Epithelial cell of proximal tubule (primary cell): Measurements from ENCODE around the gene BARX1. TPM values are rescaled to one million over a fixed set of nuclear protein-coding genes. Genes with fewer than 3 reads are reported as not detected.
"Not testable (repeated sequence)": the region's sequence is repeated elsewhere in the genome, so short reads cannot be mapped to it uniquely, and the experiment has no call there.

Source experiments
- DNase-seq: peaks from one replicate; pipeline ENCODE4 v3.0.0-alpha.2; 2011; ENCODE audit warnings: low read depth
- H3K4me3 ChIP-seq: 2 replicates; pipeline ENCODE4 v1.5.1; 2011; ENCODE audit warnings: low read depth, mild to moderate bottlenecking, low read length
- CTCF ChIP-seq: conservative IDR thresholded peaks from 2 replicates; pipeline ENCODE4 v1.5.1; 2012; ENCODE audit warnings: low read depth, mild to moderate bottlenecking, low read length
- total RNA-seq: library from RNA; depleted of rRNA; stranded (reverse); fragments of >200 nt; gene quantifications from 2 replicates; pipeline ENCODE4 v1.2.3, GENCODE V29; 2015

BARX1 gene
- total RNA-seq, 1 donor from 2014 or later, result not detected

GRCh38 chr9:93976973-93977372 lies 21.8 kb upstream of the BARX1 start:
- no peak for TF ChIP-seq CTCF
- H3K4me3 ChIP-seq, result no peak overlapping the region
- DNase-seq, result no peak

GRCh38 chr9:93976081-93976480 lies 20.9 kb upstream of the BARX1 start:
- TF ChIP-seq CTCF, result no peak
- DNase-seq, result no peak

GRCh38 chr9:93975262-93975661 lies 20.1 kb upstream of the BARX1 start:
- TF ChIP-seq CTCF, result no peak
- H3K4me3 ChIP-seq, result no peak overlapping the region

More at GRCh38 chr9:93976081-93976480, 20.9 kb upstream of the BARX1 start:
- H3K4me3 ChIP-seq, result no peak overlapping the region

GRCh38 chr9:93974151-93974550 lies 19.0 kb upstream of the BARX1 start:
- no peak overlapping the region for H3K4me3 ChIP-seq
- DNase-seq, result no peak
- no peak for TF ChIP-seq CTCF

More at GRCh38 chr9:93975262-93975661, 20.1 kb upstream of the BARX1 start:
- no peak for DNase-seq

DNA sequence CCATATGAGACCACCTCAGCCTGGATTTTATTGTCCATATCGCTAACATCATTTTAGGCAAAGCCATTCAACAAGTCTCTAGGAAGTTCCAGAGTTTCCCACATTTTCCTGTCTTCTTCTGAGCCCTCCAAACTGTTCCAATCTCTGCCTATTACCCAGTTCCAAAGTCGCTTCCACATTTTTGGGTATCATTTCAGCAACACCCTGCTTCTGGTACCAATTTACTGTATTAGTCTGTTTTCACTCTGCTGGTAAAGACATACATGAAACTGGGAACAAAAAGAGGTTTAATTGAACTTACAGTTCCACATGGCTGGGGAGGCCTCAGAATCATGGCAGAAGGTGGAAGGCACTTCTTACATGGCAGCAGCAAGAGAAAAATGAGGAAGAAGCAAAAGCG lies 17.5 kb upstream of the BARX1 start:
- not testable (repeated sequence) for H3K4me3 ChIP-seq, DNase-seq

GRCh38 chr9:93969328-93969661 lies 14.1 kb upstream of the BARX1 start:
- no peak for DNase-seq
- TF ChIP-seq CTCF, result no peak
- no peak overlapping the region for H3K4me3 ChIP-seq

GRCh38 chr9:93968451-93969327 lies 13.5 kb upstream of the BARX1 start:
- no peak for TF ChIP-seq CTCF
- H3K4me3 ChIP-seq, result no peak overlapping the region
- no peak for DNase-seq
